ENCODE results near the gene LRRC75B. TPM values are rescaled to one million over a fixed set of nuclear protein-coding genes. Genes with fewer than 3 reads are reported as not detected.

LRRC75B gene
- total and polyA plus RNA-seq, 2 of the 13 experiments (the other 11 are each of a cell fraction or from before 2014, with no cell fraction given) = 11.8 to 34.8 TPM

DNA sequence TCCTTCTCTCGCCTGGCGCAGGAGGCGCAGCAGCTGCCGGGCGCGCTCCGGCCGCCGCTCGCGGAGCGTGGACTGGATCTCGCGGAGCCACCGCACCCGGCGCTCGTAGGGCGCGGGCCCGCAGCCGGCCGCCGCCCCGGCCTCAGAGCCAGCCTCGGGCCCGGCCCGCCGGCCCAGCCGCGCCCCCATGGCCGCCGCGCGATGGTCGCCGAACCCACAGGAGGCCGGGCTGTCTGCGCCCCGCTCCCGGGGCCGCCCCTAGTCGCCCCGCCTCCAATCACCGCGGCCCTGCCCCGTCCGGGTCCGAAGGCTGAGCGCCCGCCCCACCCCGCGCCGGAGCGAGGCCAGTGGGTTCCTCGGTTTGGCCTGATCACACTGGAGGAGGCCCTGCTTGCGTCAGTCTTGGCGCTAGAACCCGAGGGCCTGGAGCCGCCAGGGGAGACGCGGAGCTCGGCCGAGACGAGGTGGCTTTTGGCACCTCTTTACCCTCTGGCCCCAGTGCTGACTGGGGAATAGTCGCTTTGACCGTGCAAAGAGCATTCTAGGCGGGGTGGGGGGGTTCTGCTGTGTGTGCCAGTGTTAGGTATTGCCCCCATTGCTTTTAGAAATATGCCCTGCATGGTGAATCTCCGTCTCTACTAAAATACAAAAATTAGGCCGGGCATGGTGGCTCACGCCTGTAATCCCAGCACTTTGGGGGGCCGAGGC, at the start of gene LRRC75B (continued):
- TF ChIP-seq, protein P1, sequence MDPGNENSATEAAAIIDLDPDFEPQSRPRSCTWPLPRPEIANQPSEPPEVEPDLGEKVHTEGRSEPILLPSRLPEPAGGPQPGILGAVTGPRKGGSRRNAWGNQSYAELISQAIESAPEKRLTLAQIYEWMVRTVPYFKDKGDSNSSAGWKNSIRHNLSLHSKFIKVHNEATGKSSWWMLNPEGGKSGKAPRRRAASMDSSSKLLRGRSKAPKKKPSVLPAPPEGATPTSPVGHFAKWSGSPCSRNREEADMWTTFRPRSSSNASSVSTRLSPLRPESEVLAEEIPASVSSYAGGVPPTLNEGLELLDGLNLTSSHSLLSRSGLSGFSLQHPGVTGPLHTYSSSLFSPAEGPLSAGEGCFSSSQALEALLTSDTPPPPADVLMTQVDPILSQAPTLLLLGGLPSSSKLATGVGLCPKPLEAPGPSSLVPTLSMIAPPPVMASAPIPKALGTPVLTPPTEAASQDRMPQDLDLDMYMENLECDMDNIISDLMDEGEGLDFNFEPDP (CRISPR knock-in tag; conservative IDR thresholded peaks at IDR 0.05) = no peak
- TF ChIP-seq FOXA1 (IDR thresholded peaks at IDR 0.05) (no peak), FOXA1 (CRISPR knock-in tag; IDR thresholded peaks at IDR 0.05) (peak; percentile 19; the same call in 1 of the 2 replicates), SMAD3 (CRISPR knock-in tag; IDR thresholded peaks at IDR 0.05) (peak; percentile 29; the same call in 1 of the 2 replicates), TARDBP (CRISPR knock-in tag; IDR thresholded peaks at IDR 0.05) (peak; percentile 91), PHB2 (IDR thresholded peaks at IDR 0.05; ENCODE audit: partially characterized antibody) (no peak), EP300 (IDR thresholded peaks at IDR 0.05; ENCODE audit: low read depth in 2 of 2, low read length in 2 of 2) (peak; percentile 19 to 31; a peak in 1 of 4 replicates), EP300 (CRISPR knock-in tag; IDR thresholded peaks at IDR 0.05; ENCODE audit: borderline replicate concordance) (peak; percentile 31; the same call in 1 of the 2 replicates), RBM39 (IDR thresholded peaks at IDR 0.05; ENCODE audit: low read depth, low read length, poor library complexity, severe bottlenecking) (peak; percentile 26), SKI (IDR thresholded peaks at IDR 0.05; ENCODE audit: partially characterized antibody) (peak; percentile 70), FOXP1 (IDR thresholded peaks at IDR 0.05) (no peak), FOXP1 (CRISPR knock-in tag; IDR thresholded peaks at IDR 0.05) (peak; percentile 27; the same call in 1 of the 2 replicates), SP5 (CRISPR knock-in tag; IDR thresholded peaks at IDR 0.05; ENCODE audit: borderline replicate concordance, low read depth) (peak; percentile 90), ZNF326 (CRISPR knock-in tag; IDR thresholded peaks at IDR 0.05; ENCODE audit: borderline replicate concordance) (no peak), MLLT10 (CRISPR knock-in tag; IDR thresholded peaks at IDR 0.05) (no peak), ZNF230 (CRISPR knock-in tag; IDR thresholded peaks at IDR 0.05) (no peak), SPEN (CRISPR knock-in tag; IDR thresholded peaks at IDR 0.05; ENCODE audit: low read depth) (peak; percentile 86), HOXA5 (CRISPR knock-in tag; IDR thresholded peaks at IDR 0.05) (0 out of 2 replicates have a peak, but pooled peaks have one; percentile 56), MTA1 (CRISPR knock-in tag; IDR thresholded peaks at IDR 0.05; ENCODE audit: borderline replicate concordance) (no peak), CBFB (CRISPR knock-in tag; IDR thresholded peaks at IDR 0.05) (0 out of 2 replicates have a peak, but pooled peaks have one; percentile 69), HDAC1 (CRISPR knock-in tag; IDR thresholded peaks at IDR 0.05) (peak; percentile 93)
- TF ChIP-seq, protein P2, sequence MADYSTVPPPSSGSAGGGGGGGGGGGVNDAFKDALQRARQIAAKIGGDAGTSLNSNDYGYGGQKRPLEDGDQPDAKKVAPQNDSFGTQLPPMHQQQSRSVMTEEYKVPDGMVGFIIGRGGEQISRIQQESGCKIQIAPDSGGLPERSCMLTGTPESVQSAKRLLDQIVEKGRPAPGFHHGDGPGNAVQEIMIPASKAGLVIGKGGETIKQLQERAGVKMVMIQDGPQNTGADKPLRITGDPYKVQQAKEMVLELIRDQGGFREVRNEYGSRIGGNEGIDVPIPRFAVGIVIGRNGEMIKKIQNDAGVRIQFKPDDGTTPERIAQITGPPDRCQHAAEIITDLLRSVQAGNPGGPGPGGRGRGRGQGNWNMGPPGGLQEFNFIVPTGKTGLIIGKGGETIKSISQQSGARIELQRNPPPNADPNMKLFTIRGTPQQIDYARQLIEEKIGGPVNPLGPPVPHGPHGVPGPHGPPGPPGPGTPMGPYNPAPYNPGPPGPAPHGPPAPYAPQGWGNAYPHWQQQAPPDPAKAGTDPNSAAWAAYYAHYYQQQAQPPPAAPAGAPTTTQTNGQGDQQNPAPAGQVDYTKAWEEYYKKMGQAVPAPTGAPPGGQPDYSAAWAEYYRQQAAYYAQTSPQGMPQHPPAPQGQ (CRISPR knock-in tag; IDR thresholded peaks at IDR 0.05; ENCODE audit: borderline replicate concordance) = 0 out of 2 replicates have a peak, but pooled peaks have one; percentile 57
- TF ChIP-seq, protein P3, sequence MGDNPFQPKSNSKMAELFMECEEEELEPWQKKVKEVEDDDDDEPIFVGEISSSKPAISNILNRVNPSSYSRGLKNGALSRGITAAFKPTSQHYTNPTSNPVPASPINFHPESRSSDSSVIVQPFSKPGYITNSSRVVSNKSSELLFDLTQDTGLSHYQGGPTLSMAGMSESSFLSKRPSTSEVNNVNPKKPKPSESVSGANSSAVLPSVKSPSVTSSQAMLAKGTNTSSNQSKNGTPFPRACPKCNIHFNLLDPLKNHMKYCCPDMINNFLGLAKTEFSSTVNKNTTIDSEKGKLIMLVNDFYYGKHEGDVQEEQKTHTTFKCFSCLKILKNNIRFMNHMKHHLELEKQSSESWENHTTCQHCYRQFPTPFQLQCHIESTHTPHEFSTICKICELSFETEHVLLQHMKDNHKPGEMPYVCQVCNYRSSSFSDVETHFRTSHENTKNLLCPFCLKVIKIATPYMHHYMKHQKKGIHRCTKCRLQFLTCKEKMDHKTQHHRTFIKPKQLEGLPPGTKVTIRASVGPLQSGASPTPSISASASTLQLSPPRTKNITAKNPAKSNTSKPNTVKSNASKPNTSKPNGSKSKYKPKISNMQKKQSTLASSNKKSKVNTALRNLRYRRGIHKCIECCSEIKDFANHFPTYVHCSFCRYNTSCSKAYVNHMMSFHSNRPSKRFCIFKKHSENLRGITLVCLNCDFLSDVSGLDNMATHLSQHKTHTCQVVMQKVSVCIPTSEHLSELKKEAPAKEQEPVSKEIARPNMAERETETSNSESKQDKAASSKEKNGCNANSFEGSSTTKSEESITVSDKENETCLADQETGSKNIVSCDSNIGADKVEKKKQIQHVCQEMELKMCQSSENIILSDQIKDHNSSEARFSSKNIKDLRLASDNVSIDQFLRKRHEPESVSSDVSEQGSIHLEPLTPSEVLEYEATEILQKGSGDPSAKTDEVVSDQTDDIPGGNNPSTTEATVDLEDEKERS (CRISPR knock-in tag; IDR thresholded peaks at IDR 0.05) = 0 out of 2 replicates have a peak, but pooled peaks have one; percentile 20
- TF ChIP-seq, protein P4, sequence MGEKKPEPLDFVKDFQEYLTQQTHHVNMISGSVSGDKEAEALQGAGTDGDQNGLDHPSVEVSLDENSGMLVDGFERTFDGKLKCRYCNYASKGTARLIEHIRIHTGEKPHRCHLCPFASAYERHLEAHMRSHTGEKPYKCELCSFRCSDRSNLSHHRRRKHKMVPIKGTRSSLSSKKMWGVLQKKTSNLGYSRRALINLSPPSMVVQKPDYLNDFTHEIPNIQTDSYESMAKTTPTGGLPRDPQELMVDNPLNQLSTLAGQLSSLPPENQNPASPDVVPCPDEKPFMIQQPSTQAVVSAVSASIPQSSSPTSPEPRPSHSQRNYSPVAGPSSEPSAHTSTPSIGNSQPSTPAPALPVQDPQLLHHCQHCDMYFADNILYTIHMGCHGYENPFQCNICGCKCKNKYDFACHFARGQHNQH (CRISPR knock-in tag; IDR thresholded peaks at IDR 0.05) = peak; percentile 80; the same call in 1 of the 2 replicates

Measured in HepG2 (cell line).